Right lung (tissue), 5 donors: ENCODE results near the gene MBP. TPM values are rescaled to one million over a fixed set of nuclear protein-coding genes. Genes with fewer than 3 reads are reported as not detected.
A peak's percentile ranks its signal among the peaks of the same experiment; 100 is the strongest.
"Not testable (repeated sequence)": the region's sequence is repeated elsewhere in the genome, so short reads cannot be mapped to it uniquely, and the experiment has no call there.

Experiments used
- DNase-seq, 2 donors: peaks; one replicate each; pipeline ENCODE4 v3.0.0-alpha.2; 2013
- polyA plus RNA-seq, 5 donors: library from polyadenylated mRNA; unstranded; fragments of 120-200 nt; gene quantifications; one replicate each; pipeline versions ENCODE4 v1.2.1 to v1.2.3, GENCODE V29; 2013; ENCODE audit warnings: inconsistent platforms in 1 of 5, low replicate concordance in 1 of 5; ENCODE audit not compliant: insufficient read length in 5 of 5, insufficient read depth in 1 of 5

MBP gene
- polyA plus RNA-seq, 5 donors, result 8.3 to 11.9 (median 10.7) TPM

DNA sequence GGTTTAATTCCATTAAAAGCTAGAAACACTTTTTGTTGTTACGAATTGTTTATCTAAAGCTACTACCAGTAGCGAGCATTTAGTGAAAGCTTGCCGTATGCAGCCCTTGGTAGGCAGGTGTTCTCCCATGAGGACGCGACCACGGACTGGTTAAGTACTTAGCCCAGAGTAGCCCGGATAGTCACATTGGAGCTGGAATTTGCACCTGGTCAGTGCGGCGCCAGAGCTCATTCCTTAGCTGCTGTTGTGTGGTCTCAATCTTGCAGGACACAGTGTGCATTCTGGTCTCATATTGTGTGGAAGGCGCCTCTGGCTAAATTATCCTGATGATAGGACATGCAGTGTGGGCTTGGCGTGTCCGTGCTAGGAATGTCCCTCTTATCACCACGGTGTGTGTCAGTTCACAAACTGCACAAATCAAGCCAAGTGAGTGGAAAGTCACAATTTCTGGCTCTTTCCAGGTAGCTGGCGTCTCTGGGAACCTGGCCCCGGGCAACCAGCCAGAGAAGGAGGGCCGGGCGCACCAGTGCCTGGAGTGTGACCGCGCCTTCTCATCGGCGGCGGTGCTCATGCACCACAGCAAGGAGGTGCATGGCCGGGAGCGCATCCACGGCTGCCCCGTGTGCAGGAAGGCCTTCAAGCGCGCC lies 176.9 kb downstream of the MBP start:
- DNase-seq, result no peak

GRCh38 chr18:76953583-76954233 lies 178.9 kb downstream of the MBP start:
- peak; percentile 74 to 77 for DNase-seq

DNA sequence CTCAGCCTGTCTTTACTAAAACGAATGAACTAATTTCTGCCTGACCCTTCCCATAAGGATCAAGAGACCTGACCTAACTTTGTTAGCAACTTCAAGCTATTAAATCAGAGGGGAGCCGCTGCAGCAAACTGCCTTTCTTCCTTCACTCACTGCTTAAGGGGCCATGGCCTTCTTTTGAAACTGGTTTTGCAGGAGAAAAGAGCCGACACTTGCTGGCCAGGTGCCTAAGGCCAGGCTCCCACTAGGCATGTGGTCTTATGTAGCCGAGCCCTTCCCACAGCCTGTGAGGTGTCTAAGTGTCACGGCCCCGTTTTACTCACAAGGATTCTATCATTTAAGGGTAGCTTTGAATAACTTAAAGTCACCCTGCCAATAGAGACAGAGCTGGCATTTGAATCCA lies 179.4 kb downstream of the MBP start:
- DNase-seq, result peak; percentile 43 to 59

DNA sequence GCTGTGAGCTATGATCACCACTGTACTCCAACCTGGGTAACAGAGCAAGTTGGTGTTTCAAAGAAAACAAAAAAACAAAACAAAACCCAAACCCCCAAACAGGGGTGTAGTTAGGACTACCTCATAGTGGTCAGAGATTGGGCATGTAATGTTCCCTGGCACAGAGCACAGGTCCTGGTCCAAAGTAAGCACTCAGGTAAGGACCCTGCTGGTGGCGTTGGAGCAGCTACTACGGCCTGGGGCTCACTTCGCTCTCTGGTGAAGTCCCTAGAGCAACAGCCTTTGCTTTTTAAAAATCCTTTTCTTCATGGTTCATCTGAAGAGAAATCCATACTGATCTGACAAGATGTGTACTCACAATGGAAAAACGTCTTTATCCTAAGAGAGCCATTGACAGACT lies 179.8 kb downstream of the MBP start:
- DNase-seq, result no peak

GRCh38 chr18:76951456-76952247 lies 180.9 kb downstream of the MBP start:
- DNase-seq, result no peak

GRCh38 chr18:76948345-76948744 lies 184.2 kb downstream of the MBP start:
- DNase-seq, result no peak

DNA sequence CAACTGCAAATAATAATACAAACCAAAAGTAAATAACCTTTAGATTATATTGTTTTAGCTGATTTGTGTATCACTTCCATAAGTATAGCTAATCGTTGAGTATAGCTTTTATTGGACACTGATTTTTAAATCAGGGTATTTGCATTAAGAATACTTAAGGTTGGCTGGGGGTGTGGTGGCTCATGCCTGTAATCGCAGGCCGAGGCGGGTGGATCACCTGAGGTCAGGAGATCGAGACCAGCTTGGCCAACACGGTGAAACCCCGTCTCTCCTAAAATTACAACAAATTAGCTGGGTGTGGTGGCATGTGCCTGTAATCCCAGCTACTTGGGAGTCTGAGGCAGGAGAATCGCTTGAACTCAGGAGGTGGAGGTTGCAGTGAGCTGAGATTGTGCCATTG lies 188.2 kb downstream of the MBP start:
- not testable (repeated sequence) for DNase-seq

DNA sequence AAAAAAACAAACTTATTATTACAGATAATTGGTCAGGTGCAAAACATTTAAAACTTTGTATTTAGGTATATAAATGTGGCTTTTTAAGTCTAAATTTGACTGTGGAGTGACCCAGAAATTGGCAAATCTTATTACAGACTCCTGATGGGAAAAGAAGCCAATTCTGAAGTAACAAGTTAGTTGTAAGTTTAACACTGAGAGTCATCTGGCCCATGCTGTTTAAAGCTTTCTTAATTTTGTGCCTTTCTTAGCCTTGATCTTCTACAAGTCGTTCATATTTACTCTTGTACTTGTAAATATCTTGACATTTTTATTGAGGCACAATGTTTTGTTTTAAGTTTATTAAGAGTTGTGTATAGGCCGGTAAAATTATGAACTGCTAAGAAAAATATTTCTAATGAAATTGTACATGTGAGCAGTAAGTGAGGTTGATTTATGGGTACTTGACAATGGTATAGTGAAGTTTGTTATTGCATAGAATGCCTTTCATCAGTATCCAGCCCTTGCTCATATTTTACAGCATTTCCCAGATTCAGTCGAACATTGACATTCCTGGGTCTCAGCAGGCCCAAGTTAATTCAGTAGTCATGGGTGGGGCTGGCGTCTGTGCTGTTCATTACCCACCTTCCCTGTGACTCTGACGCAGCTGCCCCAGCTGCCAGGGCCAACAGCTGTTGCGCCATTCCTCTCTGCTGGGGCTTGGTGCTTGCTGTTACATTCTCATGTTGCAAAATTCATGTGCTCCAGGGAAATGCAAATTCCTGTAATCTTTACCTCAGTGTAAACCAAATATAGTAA lies 188.8 kb downstream of the MBP start:
- DNase-seq, result no peak

DNA sequence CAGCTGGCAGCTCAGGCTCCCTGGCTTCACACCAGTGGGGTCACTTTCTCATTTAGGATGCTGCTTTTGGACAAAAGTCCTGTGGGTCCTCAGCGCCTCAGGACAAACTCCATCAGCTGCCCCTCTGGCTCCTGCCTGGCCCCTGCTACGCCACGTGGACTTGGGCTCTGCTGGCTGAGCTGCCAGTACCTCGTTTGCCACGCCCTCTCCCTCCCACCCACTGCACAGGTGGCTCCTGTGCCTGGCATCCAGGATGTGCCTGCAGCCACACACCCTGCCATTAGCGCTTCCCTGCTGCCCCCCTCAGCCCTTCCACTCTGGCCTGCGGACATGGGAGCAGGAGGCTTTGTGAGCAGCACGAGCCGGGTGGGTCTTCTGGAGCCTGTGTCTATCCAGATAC lies 191.3 kb downstream of the MBP start:
- no peak for DNase-seq

DNA sequence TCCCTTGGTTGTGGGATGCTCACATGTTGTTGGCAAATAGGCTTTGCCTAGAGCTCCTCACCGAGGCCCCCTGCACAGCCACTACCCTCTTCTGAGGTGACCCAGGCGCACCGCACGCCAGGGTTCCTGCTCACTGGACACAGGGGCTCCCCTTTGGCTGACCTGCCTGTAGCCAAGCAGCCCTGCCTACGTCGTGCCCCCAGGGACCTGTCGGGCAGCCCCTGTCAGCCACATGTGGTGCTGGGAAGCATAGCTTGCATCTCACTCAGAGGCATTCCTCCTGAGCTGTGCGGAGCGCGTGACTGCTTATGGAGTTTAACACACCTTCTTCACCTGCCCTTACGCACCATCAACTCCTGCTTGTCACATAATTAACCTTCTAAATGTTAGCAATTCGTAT lies 194.0 kb downstream of the MBP start:
- no peak for DNase-seq

DNA sequence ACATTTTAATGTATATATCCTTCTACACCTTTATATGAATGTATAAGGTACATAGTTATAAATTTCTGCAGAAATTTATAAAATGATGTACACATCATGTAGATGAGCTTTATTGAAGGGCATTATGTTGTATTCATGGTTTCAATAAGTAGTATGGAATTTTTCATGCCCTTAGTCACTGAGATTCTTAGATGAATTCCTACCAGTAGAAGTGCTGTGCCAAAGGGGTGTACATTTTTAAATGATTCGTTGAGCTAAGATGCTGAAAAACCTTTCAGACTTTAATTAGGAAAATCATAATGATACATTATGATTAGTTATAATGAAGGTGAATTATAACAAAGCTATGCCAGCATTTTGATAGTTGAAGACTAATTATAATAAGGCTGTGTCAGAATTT lies 195.0 kb downstream of the MBP start:
- DNase-seq, result no peak

DNA sequence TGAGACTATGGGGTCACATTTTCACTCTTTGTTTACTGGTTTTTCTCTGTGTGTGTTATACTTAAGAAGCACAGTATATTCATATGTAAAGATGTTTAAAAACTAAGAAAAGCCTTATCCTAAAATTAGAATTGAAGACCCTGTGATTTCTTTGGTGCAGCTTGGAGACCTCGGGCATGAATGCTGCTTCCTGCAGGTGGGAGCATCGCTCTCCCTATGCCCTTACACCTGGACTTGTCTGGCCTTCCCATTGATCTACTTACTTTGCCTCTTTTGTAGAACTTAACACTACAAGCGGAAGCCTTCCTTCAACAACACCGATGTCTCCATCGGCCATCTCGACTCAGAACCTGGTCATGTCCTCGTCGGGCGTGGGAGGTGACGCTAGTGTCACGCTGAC lies 195.7 kb downstream of the MBP start:
- no peak for DNase-seq

DNA sequence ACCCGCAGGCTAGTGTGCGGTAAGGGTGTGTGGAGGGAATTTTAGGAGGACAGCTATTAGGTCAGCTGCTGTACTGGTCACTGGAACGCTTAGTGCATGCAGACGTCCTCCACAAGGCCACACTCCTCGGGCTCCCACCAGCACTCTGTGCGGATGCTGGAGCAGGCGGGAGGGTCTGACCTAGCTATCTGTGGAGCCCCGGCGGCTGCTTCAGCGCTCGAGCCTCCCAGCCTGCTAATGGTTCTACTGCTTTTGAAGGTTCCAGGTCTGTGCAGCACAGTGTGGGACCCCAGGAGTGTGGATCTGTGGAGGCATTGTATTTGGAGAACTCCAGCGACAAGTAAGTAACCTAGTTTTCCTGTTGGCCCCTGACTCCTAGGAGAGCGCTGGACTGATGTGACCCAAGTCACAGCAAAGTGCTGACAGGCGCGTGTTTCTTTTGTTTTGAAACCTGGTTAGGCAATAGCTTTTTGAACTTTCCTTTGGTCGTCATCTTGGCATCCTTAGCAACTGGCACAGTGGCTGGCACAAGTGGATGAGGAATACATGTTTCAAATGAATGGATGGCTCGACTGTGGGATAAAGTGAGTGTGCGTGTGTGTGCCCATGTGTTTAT lies 196.8 kb downstream of the MBP start:
- DNase-seq, result no peak

DNA sequence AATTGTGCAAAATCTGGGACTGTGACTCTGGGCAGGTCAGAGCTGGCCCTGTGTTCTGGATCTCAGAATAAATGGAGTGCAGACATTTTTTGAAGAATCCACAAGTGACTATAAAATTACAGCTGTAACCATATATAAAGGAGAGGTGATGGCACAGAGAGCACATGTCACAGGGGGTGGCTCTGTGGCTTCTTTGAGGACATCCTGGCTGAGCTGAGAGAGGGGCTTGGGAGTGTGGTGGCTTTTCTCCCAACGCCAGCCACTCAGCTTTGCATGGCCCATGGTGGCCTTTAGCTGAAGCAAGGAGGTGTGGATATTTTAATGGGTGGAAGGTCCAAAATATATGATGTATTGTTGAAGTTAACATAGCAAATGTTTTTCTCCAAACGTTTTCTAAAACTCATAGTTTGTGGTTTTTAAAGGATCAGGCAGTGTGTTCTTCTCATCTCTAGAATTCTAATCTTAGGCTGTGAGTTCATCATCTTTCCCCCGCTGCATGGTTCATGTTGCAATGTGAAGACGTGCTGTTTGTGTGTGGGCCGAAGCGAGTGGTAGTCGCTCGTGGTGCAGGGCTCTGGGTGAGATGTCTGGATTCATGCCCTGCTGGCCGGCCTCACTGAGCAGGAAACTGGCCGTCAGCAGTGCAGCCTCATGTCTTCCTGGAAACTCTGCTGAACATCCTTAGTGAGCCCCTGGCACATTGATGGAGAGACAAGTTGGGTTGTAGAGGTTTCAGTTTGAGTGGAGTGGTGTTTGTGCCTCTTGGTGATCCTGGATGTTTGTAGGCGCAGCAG lies 200.4 kb downstream of the MBP start:
- peak; percentile 80 to 85 for DNase-seq

- DNase-seq, result no peak
Observed at GRCh38 chr18:76931171-76931570, 201.4 kb downstream of the MBP start.

Other genes starting within 250 kb of the MBP start
- gene GALR1, start 117.1 kb upstream of the MBP start, polyA plus RNA-seq, result under 1 TPM; 0.05 to 0.15 (median 0.06) TPM